Loucy (cell line): ENCODE measurements around the gene GFRA1.

Source experiments
- CTCF ChIP-seq: fragments of 200-600 bp; sonication (generic); conservative IDR thresholded peaks from 2 replicates; pipeline ENCODE4 v1.5.1; 2014; ENCODE audit warnings: mild to moderate bottlenecking, antibody characterized with exemption, low read length
- EZH2phosphoT487 ChIP-seq: fragments of 200-600 bp; IDR thresholded peaks from 2 replicates; pipeline ENCODE4 v1.6.1; 2018; ENCODE audit warnings: antibody characterized with exemption, mild to moderate bottlenecking, moderate library complexity, borderline replicate concordance

- no peak for TF ChIP-seq CTCF
- no peak for TF ChIP-seq EZH2phosphoT487
These were observed 39.5 kb upstream of the GFRA1 start for GRCh38 chr10:116312548-116312947.
